ENCODE measurements around the gene ADAM10.
"Not testable (repeated sequence)": the region's sequence is repeated elsewhere in the genome, so short reads cannot be mapped to it uniquely, and the experiment has no call there.

The ADAM10 gene, protein sequence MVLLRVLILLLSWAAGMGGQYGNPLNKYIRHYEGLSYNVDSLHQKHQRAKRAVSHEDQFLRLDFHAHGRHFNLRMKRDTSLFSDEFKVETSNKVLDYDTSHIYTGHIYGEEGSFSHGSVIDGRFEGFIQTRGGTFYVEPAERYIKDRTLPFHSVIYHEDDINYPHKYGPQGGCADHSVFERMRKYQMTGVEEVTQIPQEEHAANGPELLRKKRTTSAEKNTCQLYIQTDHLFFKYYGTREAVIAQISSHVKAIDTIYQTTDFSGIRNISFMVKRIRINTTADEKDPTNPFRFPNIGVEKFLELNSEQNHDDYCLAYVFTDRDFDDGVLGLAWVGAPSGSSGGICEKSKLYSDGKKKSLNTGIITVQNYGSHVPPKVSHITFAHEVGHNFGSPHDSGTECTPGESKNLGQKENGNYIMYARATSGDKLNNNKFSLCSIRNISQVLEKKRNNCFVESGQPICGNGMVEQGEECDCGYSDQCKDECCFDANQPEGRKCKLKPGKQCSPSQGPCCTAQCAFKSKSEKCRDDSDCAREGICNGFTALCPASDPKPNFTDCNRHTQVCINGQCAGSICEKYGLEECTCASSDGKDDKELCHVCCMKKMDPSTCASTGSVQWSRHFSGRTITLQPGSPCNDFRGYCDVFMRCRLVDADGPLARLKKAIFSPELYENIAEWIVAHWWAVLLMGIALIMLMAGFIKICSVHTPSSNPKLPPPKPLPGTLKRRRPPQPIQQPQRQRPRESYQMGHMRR

GRCh38 chr15:58749532-58750337, at the start of gene ADAM10:
Gene ADAM10, minus strand, starts transcription at chr15:58749707. Its CDS starts 173 bp downstream, at chr15:58749534.
- DNase-seq, result peak; percentile 97

DNA sequence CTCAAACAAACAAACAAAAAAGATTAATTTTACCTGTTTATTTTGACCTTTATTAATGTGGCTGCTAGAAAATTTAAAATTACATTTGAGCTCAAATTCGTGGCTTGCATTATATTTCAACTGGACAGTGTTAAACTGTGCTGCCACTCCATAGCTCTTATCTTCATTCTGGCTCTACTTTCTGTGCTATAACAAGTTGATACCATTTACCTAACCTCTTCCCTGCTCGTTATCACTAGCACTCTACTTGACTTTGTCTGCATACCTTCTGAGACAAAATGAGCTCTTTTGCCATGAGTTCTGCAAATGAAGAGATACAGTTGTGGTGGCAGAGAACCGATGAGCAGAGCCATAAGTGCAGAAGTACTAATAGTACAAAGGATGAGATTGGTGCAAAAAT, 48.0 kb upstream of the ADAM10 start:
- DNase-seq, result no peak

DNA sequence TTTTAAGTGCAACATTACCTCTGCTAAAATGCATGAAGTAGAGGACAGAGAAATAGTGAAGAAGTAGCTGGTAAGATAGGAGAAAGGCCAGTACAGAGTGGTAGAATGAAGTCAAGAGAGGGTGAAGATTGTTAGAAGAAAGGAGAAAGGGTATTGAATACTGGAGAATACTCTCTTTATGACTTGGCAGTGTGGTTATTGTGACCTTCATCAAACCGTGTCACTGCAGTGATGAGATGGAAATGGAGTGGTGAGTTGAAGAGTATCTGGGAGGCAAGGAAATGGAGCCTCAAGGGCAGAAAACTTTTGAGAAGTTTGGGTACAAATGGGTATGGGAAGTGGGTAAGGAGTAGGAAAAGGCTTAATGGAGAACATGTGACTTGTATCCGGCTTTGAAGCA, 46.3 kb upstream of the ADAM10 start:
- DNase-seq, result no peak

DNA sequence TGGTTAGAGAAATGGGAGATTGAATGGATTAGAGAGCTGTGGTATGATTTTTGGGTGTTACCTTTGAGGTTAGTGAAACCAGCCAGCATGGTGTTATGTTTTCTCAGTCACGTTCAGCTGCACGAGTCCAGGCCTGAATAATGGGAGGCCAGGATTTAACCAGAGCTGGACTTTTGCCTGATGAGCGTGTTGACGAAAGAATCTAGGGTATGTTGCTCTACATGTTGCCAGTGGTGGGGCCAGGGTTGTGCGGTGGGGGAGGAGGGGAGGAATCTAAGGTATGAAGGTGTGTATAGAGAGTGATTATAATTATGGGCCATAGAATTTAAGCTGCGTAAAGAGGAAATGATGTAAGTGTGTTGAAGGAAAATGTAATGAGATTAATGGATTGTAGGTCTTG, 44.4 kb upstream of the ADAM10 start:
- no peak for DNase-seq

DNA sequence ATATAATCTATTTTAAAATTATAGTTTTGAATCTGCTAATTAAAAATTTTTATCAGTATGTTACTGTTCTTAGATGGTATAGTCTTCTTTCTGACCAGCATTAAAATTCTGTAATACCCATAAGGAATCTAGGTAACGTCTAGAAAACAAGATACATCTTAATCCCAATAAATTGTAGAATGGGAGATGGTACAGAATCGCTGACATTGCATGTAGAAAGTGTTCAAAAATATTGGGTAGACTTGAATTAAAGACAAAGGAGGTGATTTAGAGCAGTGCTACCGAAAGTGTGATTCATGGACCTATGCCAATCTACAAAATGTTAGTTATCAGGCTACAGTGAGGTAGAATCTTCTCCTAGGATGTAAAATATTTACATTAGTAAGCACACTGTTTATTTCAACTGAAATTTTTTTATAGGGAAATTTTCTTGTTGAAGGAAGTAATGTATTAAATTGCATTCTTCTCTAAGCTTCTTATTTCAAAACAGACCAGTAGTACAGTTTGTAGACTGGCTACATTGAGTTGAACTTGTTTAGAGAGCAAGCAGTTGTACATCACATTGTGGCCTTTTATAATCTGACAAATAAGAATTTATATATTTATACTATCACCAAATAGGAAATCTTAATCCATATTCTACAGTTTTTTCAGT, 38.7 kb upstream of the ADAM10 start:
- DNase-seq, result no peak

GRCh38 chr15:58785355-58785754, 35.8 kb upstream of the ADAM10 start:
- DNase-seq, result no peak

DNA sequence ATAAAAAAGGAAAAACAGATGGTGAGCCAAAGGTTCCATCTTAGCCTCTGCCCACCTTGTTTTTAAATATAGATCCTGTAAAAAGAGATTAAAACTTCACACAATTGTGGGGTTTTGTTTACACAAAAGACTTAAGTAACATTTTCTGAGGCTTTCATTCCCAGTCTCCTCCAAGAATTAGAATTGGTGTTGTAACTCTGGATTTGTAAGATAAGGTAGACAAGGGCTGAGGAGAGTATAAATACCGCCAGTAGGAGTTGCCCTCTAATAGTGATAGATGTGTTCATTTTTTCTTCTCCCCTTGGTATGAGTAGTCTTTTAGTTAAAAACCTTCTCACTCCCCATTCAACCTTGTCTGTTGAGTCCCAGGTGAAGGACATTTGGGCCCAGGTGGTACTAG, 30.0 kb upstream of the ADAM10 start:
- no peak for DNase-seq

GRCh38 chr15:58777107-58777506, 27.6 kb upstream of the ADAM10 start:
- DNase-seq, result no peak

- DNase-seq, result no peak
Measured at GRCh38 chr15:58775402-58775801, 25.9 kb upstream of the ADAM10 start.

GRCh38 chr15:58773024-58773423, 23.5 kb upstream of the ADAM10 start:
- DNase-seq, result no peak

DNA sequence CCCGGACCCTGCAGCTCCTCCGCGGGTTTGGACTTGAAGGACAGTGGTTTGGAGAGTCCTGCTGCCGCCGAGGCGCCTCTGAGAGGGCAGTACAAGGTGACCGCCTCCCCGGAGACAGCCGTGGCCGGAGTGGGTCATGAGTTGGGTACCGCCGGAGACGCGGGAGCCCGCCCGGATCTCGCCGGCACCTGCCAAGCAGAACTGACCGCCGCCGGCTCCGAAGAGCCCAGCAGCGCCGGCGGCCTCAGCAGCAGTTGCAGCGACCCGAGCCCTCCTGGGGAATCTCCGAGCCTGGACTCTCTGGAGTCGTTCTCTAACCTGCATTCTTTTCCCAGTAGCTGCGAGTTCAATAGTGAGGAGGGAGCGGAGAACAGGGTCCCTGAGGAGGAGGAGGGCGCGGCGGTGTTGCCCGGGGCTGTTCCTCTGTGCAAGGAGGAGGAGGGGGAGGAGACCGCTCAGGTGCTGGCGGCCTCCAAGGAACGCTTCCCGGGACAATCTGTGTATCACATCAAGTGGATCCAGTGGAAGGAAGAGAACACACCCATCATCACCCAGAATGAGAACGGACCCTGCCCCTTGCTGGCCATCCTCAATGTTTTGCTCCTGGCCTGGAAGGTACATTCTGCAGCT, 22.2 kb upstream of the ADAM10 start:
- peak; percentile 23 for DNase-seq

GRCh38 chr15:58770857-58771620, 21.5 kb upstream of the ADAM10 start, which contains the start of gene MINDY2:
Gene MINDY2, plus strand, starts transcription at chr15:58771302. Its CDS starts 94 bp downstream, at chr15:58771396.
- peak; percentile 92 for DNase-seq

DNA sequence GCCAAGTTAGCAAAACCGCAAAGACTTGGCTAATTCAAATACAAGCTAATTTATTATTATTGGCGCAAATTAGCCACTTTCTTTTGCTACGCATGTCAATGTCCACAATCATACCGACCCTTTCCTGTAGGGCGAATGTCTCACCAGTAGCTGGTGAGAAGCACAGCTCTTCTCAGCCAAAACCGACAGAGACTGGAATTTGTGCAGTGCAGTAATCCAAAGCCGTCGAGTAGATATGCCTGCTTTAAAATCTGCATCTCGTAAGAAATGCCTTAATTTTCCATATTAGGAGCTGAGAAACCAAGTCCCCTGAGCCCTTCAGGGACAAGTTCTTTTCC, 21.0 kb upstream of the ADAM10 start:
- no peak for DNase-seq

GRCh38 chr15:58768601-58769004, 19.1 kb upstream of the ADAM10 start:
- DNase-seq, result not testable (repeated sequence)

DNA sequence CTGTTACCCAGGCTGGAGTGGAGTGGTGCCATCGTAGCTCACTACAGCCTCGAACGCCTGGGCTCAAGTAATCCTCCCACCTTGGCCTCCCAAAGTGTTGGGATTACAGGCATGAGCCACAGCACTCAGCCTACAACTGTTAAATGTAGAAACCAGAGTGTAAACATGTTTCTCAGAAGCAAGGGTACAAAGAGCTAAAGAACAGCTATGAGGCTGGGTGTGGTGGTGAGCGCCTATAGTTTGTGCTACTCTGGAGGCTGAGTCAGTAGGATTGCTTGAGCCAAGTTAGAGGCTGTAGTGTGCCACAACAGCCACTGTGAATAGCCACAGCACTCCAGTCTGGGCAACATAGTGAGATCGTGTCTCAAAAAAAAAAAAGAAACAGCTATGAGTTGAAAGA, 16.8 kb upstream of the ADAM10 start:
- no peak for DNase-seq

GRCh38 chr15:58764468-58764867, 15.0 kb upstream of the ADAM10 start:
- DNase-seq, result no peak

DNA sequence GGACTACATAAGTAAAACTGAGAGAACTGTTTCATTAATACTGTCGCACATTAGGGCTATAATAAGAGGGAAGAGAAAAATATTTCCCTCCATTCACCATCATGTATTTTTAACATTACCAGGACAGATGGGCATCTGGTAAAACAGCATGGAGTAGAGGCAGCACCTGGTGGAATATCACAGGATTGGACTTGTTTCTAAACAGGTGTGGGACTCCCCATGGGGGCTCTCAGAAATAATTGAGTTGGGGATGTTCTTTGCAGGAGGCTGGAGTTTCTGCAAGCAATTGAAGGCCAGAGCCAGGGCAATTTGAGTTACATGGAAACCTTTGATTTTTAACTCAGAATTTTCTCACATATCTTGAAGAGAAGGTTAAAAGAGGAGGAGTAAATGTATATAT, 13.2 kb upstream of the ADAM10 start:
- DNase-seq, result no peak

GRCh38 chr15:58762285-58762684, 12.8 kb upstream of the ADAM10 start:
- no peak for DNase-seq

DNA sequence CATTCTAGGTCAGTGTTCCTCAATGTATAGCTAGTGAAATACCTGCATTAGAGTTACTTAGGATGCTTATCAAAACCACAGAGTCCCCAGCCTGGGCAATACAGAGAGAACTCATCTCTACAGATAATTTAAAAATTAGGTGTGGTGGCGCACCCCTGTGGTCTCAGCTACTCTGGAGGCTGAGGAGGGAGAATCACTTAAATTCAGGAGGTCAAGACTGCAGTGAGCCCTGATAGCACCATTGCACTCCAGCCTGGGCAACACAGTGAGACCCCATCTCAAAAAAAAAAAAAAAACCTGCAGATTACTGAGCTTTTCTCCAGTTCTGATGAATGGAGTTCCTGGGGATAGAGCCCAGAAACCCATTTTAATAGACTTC, 11.5 kb upstream of the ADAM10 start:
- no peak for DNase-seq

- DNase-seq, result no peak
Measured at GRCh38 chr15:58760385-58761009, 11.0 kb upstream of the ADAM10 start.

- DNase-seq, result no peak
Measured at GRCh38 chr15:58758141-58758540, 8.6 kb upstream of the ADAM10 start.
